Neural progenitor cell (in vitro differentiated cells): ENCODE measurements around the gene SH3PXD2B. TPM values are rescaled to one million over a fixed set of nuclear protein-coding genes. Genes with fewer than 3 reads are reported as not detected.

Experiments
- DNase-seq: peaks from one replicate; pipeline ENCODE4 v3.0.0-alpha.2; 2016; ENCODE audit warnings: low spot score
- H2AFZ ChIP-seq: fragments of 200-600 bp; sonication (generic); replicated peaks from 2 replicates; pipeline ENCODE4 v1.6.1; 2016; ENCODE audit warnings: antibody characterized with exemption
- H3F3A ChIP-seq: fragments of 200-600 bp; sonication (generic); 2 replicates; pipeline ENCODE4 v1.6.1; 2016; ENCODE audit warnings: antibody characterized with exemption, low read depth
- H3K27ac ChIP-seq: fragments of 200-600 bp; sonication (generic); 2 replicates; pipeline ENCODE4 v1.5.1; 2016; ENCODE audit warnings: mild to moderate bottlenecking
- H3K27me3 ChIP-seq: fragments of 200-600 bp; sonication (generic); 2 replicates; pipeline ENCODE4 v1.6.1; 2016; ENCODE audit warnings: mild to moderate bottlenecking, moderate library complexity
- H3K36me3 ChIP-seq: fragments of 200-600 bp; sonication (generic); 2 replicates; pipeline ENCODE4 v1.5.1; 2016
- H3K4me1 ChIP-seq: fragments of 200-600 bp; sonication (generic); 2 replicates; pipeline ENCODE4 v1.6.1; 2016; ENCODE audit warnings: mixed run types
- H3K4me2 ChIP-seq: fragments of 200-600 bp; sonication (generic); 2 replicates; pipeline ENCODE4 v1.6.1; 2016
- H3K4me3 ChIP-seq: fragments of 200-600 bp; sonication (generic); 2 replicates; pipeline ENCODE4 v1.5.1; 2016
- H3K79me2 ChIP-seq: fragments of 200-600 bp; sonication (generic); 2 replicates; pipeline ENCODE4 v1.6.1; 2016; ENCODE audit warnings: low read depth
- H3K9ac ChIP-seq: fragments of 200-600 bp; sonication (generic); 2 replicates; pipeline ENCODE4 v1.6.1; 2016
- H3K9me3 ChIP-seq: fragments of 200-600 bp; sonication (generic); 2 replicates; pipeline ENCODE4 v1.5.1; 2016; ENCODE audit warnings: low read depth
- H4K20me1 ChIP-seq: fragments of 200-600 bp; sonication (generic); 2 replicates; pipeline ENCODE4 v1.6.1; 2016; ENCODE audit warnings: low read depth
- H3K27ac Mint-ChIP-seq: 3 replicates; pipeline ENCODE4 v1.8.0; 2021; ENCODE audit warnings: mixed read lengths
- H3K27me3 Mint-ChIP-seq: 2 replicates; pipeline ENCODE4 v1.8.0; 2022; ENCODE audit warnings: low read depth, mild to moderate bottlenecking, inconsistent platforms, moderate library complexity, mixed read lengths; ENCODE audit not compliant: insufficient read depth
- H3K36me3 Mint-ChIP-seq: 3 replicates; pipeline ENCODE4 v1.8.0; 2021; ENCODE audit warnings: mixed read lengths
- H3K4me1 Mint-ChIP-seq: 3 replicates; pipeline ENCODE4 v1.8.0; 2021; ENCODE audit warnings: mixed read lengths
- H3K4me3 Mint-ChIP-seq: 3 replicates; pipeline ENCODE4 v1.8.0; 2021; ENCODE audit warnings: mild to moderate bottlenecking, moderate library complexity, mixed read lengths
- H3K9me3 Mint-ChIP-seq: 3 replicates; pipeline ENCODE4 v1.8.0; 2020; ENCODE audit warnings: mixed read lengths
- EZH2 ChIP-seq: fragments of 200-600 bp; sonication (generic); IDR thresholded peaks from 2 replicates; pipeline ENCODE4 v1.6.1; 2017; ENCODE audit warnings: antibody characterized with exemption, mild to moderate bottlenecking, moderate library complexity
- EZH2phosphoT487 ChIP-seq: fragments of 200-600 bp; sonication (generic); IDR thresholded peaks from 2 replicates; pipeline ENCODE4 v1.6.1; 2017; ENCODE audit warnings: antibody characterized with exemption
- total RNA-seq: library from RNA; depleted of rRNA; stranded (reverse); fragments of >200 nt; gene quantifications from 2 replicates; pipeline ENCODE4 v1.2.3, GENCODE V29; 2015; ENCODE audit warnings: low replicate concordance
- TF ChIP-seq, protein P1 (sequence below): fragments of 200-600 bp; sonication (generic); IDR thresholded peaks from 2 replicates; pipeline ENCODE4 v1.5.1; 2017; ENCODE audit warnings: antibody characterized with exemption, mild to moderate bottlenecking

Gene SH3PXD2B
- total RNA-seq, 1 donor from 2014 or later: 27.3 TPM

DNA sequence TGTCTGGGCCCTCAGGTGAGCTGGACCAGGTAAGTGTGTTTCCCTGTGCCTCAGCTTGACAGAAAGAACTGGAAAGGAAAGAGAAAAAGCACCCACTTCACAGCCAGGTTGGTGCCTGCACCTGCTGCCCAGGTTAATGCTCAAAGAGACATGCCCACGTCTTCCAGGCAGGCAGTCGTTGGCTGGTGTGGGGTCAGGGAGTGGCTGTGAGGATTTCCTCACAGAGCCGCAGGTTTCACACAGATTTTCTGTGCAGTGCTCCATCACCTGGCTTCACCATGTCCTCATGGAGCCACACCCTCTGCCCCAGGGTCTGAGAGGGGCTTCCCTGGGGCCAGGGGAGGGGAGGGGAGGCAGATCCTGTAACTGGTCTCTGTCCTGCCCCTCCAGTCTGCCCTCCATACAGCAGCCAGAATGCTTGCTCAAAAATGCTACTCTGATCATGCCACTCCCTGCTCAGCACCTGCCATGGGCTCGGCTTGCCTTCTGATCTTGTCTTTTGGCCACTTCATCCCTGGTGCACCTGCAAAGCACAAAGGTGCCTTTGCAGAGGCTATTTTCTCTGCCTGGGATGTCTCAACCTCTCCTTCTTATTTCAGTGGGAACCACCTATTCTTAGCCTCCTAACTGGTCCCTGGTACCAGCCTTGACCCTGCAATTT is 88.2 kb downstream of the SH3PXD2B start:
- no peak overlapping the region for H3K27ac ChIP-seq
- Mint-ChIP-seq H3K27me3 (peaks cover 2% of the 10 kb centered on the region), H3K27ac (no peak overlapping the region), H3K9me3 (peaks cover 4% of the 10 kb centered on the region), H3K4me1 (peaks cover 2% of the 10 kb centered on the region), H3K4me3 (no peak overlapping the region), H3K36me3 (peaks cover 44% of the 10 kb centered on the region)
- H3K9ac ChIP-seq: no peak overlapping the region
- H3K27me3 ChIP-seq: no peaks in the 10 kb centered on the region
- no peaks in the 10 kb centered on the region for H3K4me1 ChIP-seq
- no peak for DNase-seq
- H3F3A ChIP-seq: peaks cover 6% of the 10 kb centered on the region
- no peaks in the 10 kb centered on the region for H3K9me3 ChIP-seq
- no peak overlapping the region for H3K4me2 ChIP-seq
- TF ChIP-seq, protein P1, sequence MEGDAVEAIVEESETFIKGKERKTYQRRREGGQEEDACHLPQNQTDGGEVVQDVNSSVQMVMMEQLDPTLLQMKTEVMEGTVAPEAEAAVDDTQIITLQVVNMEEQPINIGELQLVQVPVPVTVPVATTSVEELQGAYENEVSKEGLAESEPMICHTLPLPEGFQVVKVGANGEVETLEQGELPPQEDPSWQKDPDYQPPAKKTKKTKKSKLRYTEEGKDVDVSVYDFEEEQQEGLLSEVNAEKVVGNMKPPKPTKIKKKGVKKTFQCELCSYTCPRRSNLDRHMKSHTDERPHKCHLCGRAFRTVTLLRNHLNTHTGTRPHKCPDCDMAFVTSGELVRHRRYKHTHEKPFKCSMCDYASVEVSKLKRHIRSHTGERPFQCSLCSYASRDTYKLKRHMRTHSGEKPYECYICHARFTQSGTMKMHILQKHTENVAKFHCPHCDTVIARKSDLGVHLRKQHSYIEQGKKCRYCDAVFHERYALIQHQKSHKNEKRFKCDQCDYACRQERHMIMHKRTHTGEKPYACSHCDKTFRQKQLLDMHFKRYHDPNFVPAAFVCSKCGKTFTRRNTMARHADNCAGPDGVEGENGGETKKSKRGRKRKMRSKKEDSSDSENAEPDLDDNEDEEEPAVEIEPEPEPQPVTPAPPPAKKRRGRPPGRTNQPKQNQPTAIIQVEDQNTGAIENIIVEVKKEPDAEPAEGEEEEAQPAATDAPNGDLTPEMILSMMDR: no peak
- H4K20me1 ChIP-seq: no peaks in the 10 kb centered on the region
- no peaks in the 10 kb centered on the region for H3K79me2 ChIP-seq
- H3K4me3 ChIP-seq: no peak overlapping the region
- H3K36me3 ChIP-seq: no peaks in the 10 kb centered on the region
- no peak overlapping the region for H2AFZ ChIP-seq

DNA sequence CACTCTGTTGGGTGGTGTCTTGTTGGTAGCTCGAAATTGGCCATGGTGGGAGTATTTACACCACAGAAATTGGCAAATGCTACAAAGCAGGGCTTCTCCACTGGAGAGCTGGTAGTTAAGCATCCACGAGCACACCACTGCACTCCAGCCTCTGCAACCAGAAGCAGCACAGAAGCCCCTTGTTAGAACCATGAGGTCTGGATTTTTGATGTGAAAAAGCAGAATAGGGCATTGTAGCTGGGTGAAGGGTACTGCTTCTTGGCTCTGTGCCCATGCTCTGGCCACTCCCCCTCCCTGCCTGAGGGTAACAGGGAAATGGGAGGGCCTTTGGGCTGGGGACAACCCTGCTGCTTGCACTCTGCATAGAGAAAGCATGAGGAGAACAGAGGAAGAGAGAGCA is 89.6 kb downstream of the SH3PXD2B start:
- DNase-seq: no peak
- no peaks in the 10 kb centered on the region for H3K9me3 Mint-ChIP-seq
- H3K36me3 ChIP-seq: no peaks in the 10 kb centered on the region
- no peak overlapping the region for H3K4me3 ChIP-seq
- H3K27me3 ChIP-seq: no peaks in the 10 kb centered on the region
- H4K20me1 ChIP-seq: no peaks in the 10 kb centered on the region
- H3K27me3 Mint-ChIP-seq: peaks cover 2% of the 10 kb centered on the region
- H3K79me2 ChIP-seq: no peaks in the 10 kb centered on the region
- H3K9ac ChIP-seq: no peak overlapping the region
- H3K27ac ChIP-seq: no peak overlapping the region
- TF ChIP-seq EZH2: no peak
- TF ChIP-seq, protein P1: no peak
- no peak for TF ChIP-seq EZH2phosphoT487
- H3K9me3 ChIP-seq: no peaks in the 10 kb centered on the region
- no peaks in the 10 kb centered on the region for H3K4me1 ChIP-seq
- peaks cover 38% of the 10 kb centered on the region for H3K36me3 Mint-ChIP-seq
- peaks cover 6% of the 10 kb centered on the region for H3F3A ChIP-seq
- H3K4me2 ChIP-seq: no peak overlapping the region
- H3K4me3 Mint-ChIP-seq: no peak overlapping the region
- H3K27ac Mint-ChIP-seq: no peak overlapping the region
- H3K4me1 Mint-ChIP-seq: peaks cover 2% of the 10 kb centered on the region
- no peak overlapping the region for H2AFZ ChIP-seq

DNA sequence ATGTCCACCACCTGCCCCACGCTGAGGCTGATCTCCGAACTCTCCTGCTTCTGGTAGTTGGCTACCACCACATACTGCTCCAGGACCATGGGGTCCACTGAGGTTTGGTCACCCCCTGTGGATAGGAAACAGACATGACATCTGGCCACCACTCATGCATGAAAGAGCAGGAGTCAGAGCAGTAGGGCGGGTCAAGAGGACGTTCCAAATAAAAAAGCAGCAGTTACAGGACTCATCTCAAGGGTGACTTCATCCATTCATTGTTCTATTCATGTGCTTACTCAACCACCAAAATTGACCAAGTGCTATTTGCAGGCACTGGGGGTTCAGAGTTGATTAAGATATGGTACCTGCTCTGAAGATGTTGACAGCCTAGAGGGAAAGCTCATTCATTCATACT is 91.6 kb downstream of the SH3PXD2B start:
- Histone ChIP-seq H3F3A (no peaks in the 10 kb centered on the region), H3K79me2 (no peaks in the 10 kb centered on the region), H3K4me3 (no peak overlapping the region), H4K20me1 (no peaks in the 10 kb centered on the region), H3K27me3 (no peaks in the 10 kb centered on the region), H3K27ac (no peak overlapping the region), H3K9ac (no peak overlapping the region), H3K4me1 (no peaks in the 10 kb centered on the region), H3K36me3 (no peaks in the 10 kb centered on the region), H2AFZ (no peak overlapping the region), H3K9me3 (no peaks in the 10 kb centered on the region), H3K4me2 (no peak overlapping the region)
- Mint-ChIP-seq H3K4me1 (peaks cover 2% of the 10 kb centered on the region), H3K36me3 (peaks cover 44% of the 10 kb centered on the region), H3K27ac (no peak overlapping the region), H3K4me3 (no peak overlapping the region), H3K9me3 (no peaks in the 10 kb centered on the region), H3K27me3 (peaks cover 5% of the 10 kb centered on the region)
- no peak for DNase-seq
- TF ChIP-seq, protein P1: no peak
- TF ChIP-seq EZH2phosphoT487 (no peak), EZH2 (no peak)
